ENCODE measurements around the gene ALDH3A2.

DNA sequence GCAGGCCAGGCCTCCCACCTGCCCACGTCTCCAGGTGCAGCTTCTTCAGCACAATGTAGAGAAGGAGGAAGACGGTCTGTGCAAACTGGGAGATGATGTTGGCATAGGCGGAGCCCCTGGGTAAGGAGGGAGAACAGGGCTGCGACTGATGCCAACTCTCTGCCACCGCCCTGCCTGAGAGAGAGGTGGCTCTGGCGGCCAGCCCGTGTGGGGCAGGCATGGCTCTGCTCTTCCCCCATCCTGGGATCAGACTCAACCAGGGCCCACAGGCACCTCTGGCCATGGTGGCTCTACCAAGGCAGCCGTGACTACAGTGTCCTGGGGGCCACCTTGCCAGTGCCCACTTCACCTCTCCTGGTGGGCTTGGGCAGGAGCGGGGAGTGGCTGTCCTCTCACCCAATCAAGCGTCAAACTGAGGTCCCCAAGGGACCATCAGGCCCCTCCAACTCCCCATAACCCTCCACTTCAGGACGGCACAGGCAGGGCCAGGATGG is 59.2 kb downstream of the ALDH3A2 start:
- no peak for TF ChIP-seq EZH2phosphoT487 (IDR thresholded peaks at IDR 0.05; ENCODE audit: low read depth)
- TF ChIP-seq CTCF (IDR thresholded peaks at IDR 0.05; ENCODE audit: low read depth, low read length): no peak

All from OCI-LY3 (cell line).